ENCODE results near the gene ASAP3. TPM values are rescaled to one million over a fixed set of nuclear protein-coding genes. Genes with fewer than 3 reads are reported as not detected.
"Not testable (repeated sequence)": the region's sequence is repeated elsewhere in the genome, so short reads cannot be mapped to it uniquely, and the experiment has no call there.

ASAP3 gene
- total RNA-seq, 1 donor from 2014 or later, result 30.8 TPM

DNA sequence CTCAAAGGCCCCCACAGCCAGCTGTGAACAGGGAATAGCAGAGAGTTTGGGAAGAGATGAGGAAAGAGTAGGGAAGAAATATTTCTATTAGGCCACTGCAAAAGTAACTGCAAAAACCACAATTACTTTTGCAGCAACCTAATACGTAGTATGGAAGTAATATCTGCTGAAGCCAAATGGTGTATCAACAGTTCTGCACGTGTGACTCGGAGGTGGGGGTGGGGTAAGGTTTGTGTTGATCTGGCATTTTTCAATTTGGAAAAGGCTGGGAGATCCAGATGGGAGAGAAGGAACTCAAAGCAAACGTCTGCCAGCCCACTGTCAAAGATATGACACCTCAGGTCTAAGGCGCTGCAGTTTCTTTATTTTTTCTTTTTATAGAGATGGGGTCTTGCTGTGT lies 103.3 kb downstream of the ASAP3 start:
- H3K27me3 Mint-ChIP-seq (ENCODE audit: low read depth), result no peaks in the 10 kb centered on the region
- H3K36me3 Mint-ChIP-seq (ENCODE audit: low read depth), result peaks cover 8% of the 10 kb centered on the region
- no peak overlapping the region for H3K4me3 Mint-ChIP-seq (ENCODE audit: unreplicated experiment)
- TF ChIP-seq, protein P1, sequence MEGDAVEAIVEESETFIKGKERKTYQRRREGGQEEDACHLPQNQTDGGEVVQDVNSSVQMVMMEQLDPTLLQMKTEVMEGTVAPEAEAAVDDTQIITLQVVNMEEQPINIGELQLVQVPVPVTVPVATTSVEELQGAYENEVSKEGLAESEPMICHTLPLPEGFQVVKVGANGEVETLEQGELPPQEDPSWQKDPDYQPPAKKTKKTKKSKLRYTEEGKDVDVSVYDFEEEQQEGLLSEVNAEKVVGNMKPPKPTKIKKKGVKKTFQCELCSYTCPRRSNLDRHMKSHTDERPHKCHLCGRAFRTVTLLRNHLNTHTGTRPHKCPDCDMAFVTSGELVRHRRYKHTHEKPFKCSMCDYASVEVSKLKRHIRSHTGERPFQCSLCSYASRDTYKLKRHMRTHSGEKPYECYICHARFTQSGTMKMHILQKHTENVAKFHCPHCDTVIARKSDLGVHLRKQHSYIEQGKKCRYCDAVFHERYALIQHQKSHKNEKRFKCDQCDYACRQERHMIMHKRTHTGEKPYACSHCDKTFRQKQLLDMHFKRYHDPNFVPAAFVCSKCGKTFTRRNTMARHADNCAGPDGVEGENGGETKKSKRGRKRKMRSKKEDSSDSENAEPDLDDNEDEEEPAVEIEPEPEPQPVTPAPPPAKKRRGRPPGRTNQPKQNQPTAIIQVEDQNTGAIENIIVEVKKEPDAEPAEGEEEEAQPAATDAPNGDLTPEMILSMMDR (IDR thresholded peaks at IDR 0.05), result no peak
- H3K9me3 Mint-ChIP-seq (ENCODE audit: low read depth), result no peaks in the 10 kb centered on the region
- DNase-seq (ENCODE audit: low spot score), result no peak
- peaks cover 22% of the 10 kb centered on the region for H3K4me1 Mint-ChIP-seq (ENCODE audit: low read depth)
- no peak overlapping the region for H3K27ac Mint-ChIP-seq (ENCODE audit: unreplicated experiment)

DNA sequence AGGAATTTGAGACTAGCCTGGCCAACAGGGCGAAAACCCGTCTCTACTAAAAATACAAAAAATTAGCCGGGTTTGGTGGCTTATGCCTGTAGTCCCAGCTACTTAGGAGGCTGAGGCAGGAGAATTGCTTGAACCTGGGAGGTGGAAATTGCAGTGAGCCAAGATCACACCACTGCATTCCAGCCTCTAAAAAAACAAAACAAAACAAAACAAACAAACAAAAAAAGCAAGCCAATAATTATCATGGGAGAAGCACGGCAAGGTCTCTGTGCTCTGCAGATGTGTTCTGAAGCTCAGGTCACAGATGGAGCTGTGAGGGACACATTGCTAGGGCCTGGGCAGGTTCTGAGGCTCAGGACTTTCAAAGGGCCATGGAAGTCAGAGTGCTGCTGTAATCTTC lies 103.7 kb downstream of the ASAP3 start:
- not testable (repeated sequence) for H3K9me3 Mint-ChIP-seq (ENCODE audit: low read depth)

More for the DNA sequence above, 103.7 kb downstream of the ASAP3 start:
- not testable (repeated sequence) for H3K27me3 Mint-ChIP-seq (ENCODE audit: low read depth); H3K4me3 Mint-ChIP-seq (ENCODE audit: unreplicated experiment); H3K36me3 Mint-ChIP-seq (ENCODE audit: low read depth); H3K27ac Mint-ChIP-seq (ENCODE audit: unreplicated experiment); DNase-seq (ENCODE audit: low spot score)
- peaks cover 22% of the 10 kb centered on the region for H3K4me1 Mint-ChIP-seq (ENCODE audit: low read depth)

Other genes with a start within 250 kb of the ASAP3 start
- gene HNRNPR, start 139.9 kb downstream of the ASAP3 start, total RNA-seq, result 91.0 to 151 TPM (median 91.3 TPM) in 3 replicates
- gene ZNF436, start 114.3 kb downstream of the ASAP3 start, total RNA-seq, result 17.0 to 18.6 TPM (median 17.4 TPM) in 3 replicates
- 15.7 to 17.8 TPM (median 16.9 TPM) in 3 replicates for gene TCEA3, start 59.4 kb downstream of the ASAP3 start, total RNA-seq
- gene E2F2, start 47.1 kb upstream of the ASAP3 start, total RNA-seq, result 0.72 to 4.3 TPM (median 0.87 TPM) in 3 replicates
- 81.8 to 330 TPM (median 83.5 TPM) in 3 replicates for gene ID3, start 75.3 kb upstream of the ASAP3 start, total RNA-seq
- gene RPL11, start 207.6 kb upstream of the ASAP3 start, total RNA-seq, result 485 to 589 TPM (median 492 TPM) in 3 replicates

Data from chondrocyte (in vitro differentiated cells).